SK-N-SH (cell line): ENCODE data around the gene CXorf65. TPM values are rescaled to one million over a fixed set of nuclear protein-coding genes. Genes with fewer than 3 reads are reported as not detected.

Experiments used
- CTCF ChIA-PET: fragments of 300-600, 350-600 bp; formaldehyde crosslinking; extraction: SDS; loops from one replicate; lab custom pipeline; 2021; lab: Yijun Ruan, JAX
- POLR2A ChIA-PET: fragments of 350-600 bp; sonication (Branson Sonifier 250); formaldehyde crosslinking; extraction: SDS; loops from one replicate; lab custom pipeline; 2020; ENCODE audit warnings: antibody characterized with exemption, inconsistent platforms; lab: Yijun Ruan, JAX
- DNase-seq: peaks from one replicate; pipeline ENCODE4 v3.0.0; 2012
- H2AFZ ChIP-seq: fragments of 200-600 bp; sonication (generic); 2 replicates; pipeline ENCODE4 v1.8.1; 2016; ENCODE audit warnings: antibody characterized with exemption, mild to moderate bottlenecking, low read depth
- H3F3A ChIP-seq: fragments of 200-600 bp; sonication (generic); replicated peaks from 2 replicates; pipeline ENCODE3; 2016; ENCODE audit warnings: antibody characterized with exemption, mild to moderate bottlenecking; ENCODE audit not compliant: insufficient read depth
- H3K27ac ChIP-seq, 2 experiments: fragments of 200-500 bp in 1 of 2; fragments of 200-600 bp in 1 of 2; sonication (Bioruptor generic) in 1 of 2; sonication (generic), shearing (Covaris generic) in 1 of 2; 2 replicates each; pipeline versions ENCODE4 v1.5.1 to v1.6.1; 2014 to 2016; ENCODE audit warnings: low read depth in 2 of 2, inconsistent platforms in 1 of 2, low read length in 1 of 2, mild to moderate bottlenecking in 1 of 2, mixed read lengths in 1 of 2
- H3K27me3 ChIP-seq: fragments of 200-600 bp; sonication (generic), shearing (Covaris generic); 2 replicates; pipeline ENCODE4 v1.6.1; 2016; ENCODE audit warnings: mixed run types; ENCODE audit not compliant: insufficient read depth
- H3K36me3 ChIP-seq, 2 experiments: fragments of 200-500 bp in 1 of 2; fragments of 200-600 bp in 1 of 2; sonication (Bioruptor generic) in 1 of 2; sonication (generic) in 1 of 2; replicated peaks in 1 of 2; 2 replicates each; pipeline versions ENCODE3 to v1.5.1; 2014 to 2016; ENCODE audit warnings: low read length in 1 of 2, mild to moderate bottlenecking in 1 of 2; ENCODE audit not compliant: insufficient read depth in 2 of 2, control insufficient read depth in 1 of 2
- H3K4me1 ChIP-seq, 2 experiments: fragments of 200-500 bp in 1 of 2; fragments of 200-600 bp in 1 of 2; sonication (Bioruptor generic) in 1 of 2; sonication (generic), shearing (Covaris generic) in 1 of 2; 2 replicates each; pipeline versions ENCODE4 v1.5.1 to v1.6.1; 2014 to 2016; ENCODE audit warnings: low read depth in 1 of 2, low read length in 1 of 2, mixed run types in 1 of 2; ENCODE audit not compliant: insufficient read depth in 2 of 2, control insufficient read depth in 1 of 2
- H3K4me2 ChIP-seq: fragments of 200-600 bp; sonication (generic), shearing (Covaris generic); 2 replicates; pipeline ENCODE4 v1.6.1; 2017; ENCODE audit warnings: mixed run types
- H3K4me3 ChIP-seq, 2 experiments: fragments of 200-500 bp in 1 of 2; fragments of 200-600 bp in 1 of 2; sonication (Bioruptor generic) in 1 of 2; sonication (generic), shearing (Covaris generic) in 1 of 2; 2 replicates each; pipeline versions ENCODE4 v1.5.1 to v1.8.1; 2014 to 2016; ENCODE audit warnings: low read depth in 2 of 2, inconsistent platforms in 1 of 2, low read length in 1 of 2, mild to moderate bottlenecking in 1 of 2, mixed read lengths in 1 of 2, moderate library complexity in 1 of 2
- H3K79me2 ChIP-seq: fragments of 200-600 bp; sonication (generic); 2 replicates; pipeline ENCODE4 v1.8.1; 2017; ENCODE audit warnings: mild to moderate bottlenecking; ENCODE audit not compliant: insufficient read depth
- H3K9ac ChIP-seq: fragments of 200-600 bp; sonication (generic); 2 replicates; pipeline ENCODE4 v1.6.1; 2017; ENCODE audit warnings: mixed run types
- H3K9me2 ChIP-seq: fragments of 200-600 bp; sonication (generic); 2 replicates; pipeline ENCODE4 v1.6.1; 2017; ENCODE audit warnings: mixed run types
- H3K9me3 ChIP-seq: fragments of 200-600 bp; sonication (generic); 2 replicates; pipeline ENCODE4 v1.6.1; 2017; ENCODE audit warnings: mixed run types, mild to moderate bottlenecking, moderate library complexity
- H4K20me1 ChIP-seq: fragments of 200-600 bp; sonication (generic); 2 replicates; pipeline ENCODE4 v1.6.1; 2017; ENCODE audit warnings: mild to moderate bottlenecking, mixed run types; ENCODE audit not compliant: insufficient read depth
- CHD2 ChIP-seq: fragments of 150-350 bp; IDR thresholded peaks from 2 replicates; pipeline ENCODE4 v1.6.1; 2018; ENCODE audit warnings: low read length; ENCODE audit not compliant: partially characterized antibody
- EP300 ChIP-seq, 2 experiments: IDR thresholded peaks; 2 replicates each; pipeline versions ENCODE4 v1.4.0 to v1.6.1; 2012; ENCODE audit warnings: borderline replicate concordance in 1 of 2, low read depth in 1 of 2, low read length in 1 of 2
- EZH2phosphoT487 ChIP-seq: fragments of 200-600 bp; sonication (generic); IDR thresholded peaks from 2 replicates; pipeline ENCODE4 v1.6.1; 2017; ENCODE audit warnings: low read depth, mixed run types, mild to moderate bottlenecking, antibody characterized with exemption, moderate library complexity, borderline replicate concordance
- FOSL2 ChIP-seq: IDR thresholded peaks from 2 replicates; pipeline ENCODE4 v1.4.0; 2012; ENCODE audit warnings: low read depth, mild to moderate bottlenecking, moderate library complexity, borderline replicate concordance
- FOXJ3 ChIP-seq: sonication (generic); formaldehyde crosslinking; IDR thresholded peaks from 2 replicates; pipeline ENCODE4 v1.5.1; 2020; ENCODE audit warnings: mild to moderate bottlenecking, missing genetic modification reagents
- FOXM1 ChIP-seq: IDR thresholded peaks from 2 replicates; pipeline ENCODE4 v1.4.0; 2012; ENCODE audit warnings: low read depth, mild to moderate bottlenecking
- MAX ChIP-seq: IDR thresholded peaks from 2 replicates; pipeline ENCODE4 v1.4.0; 2012; ENCODE audit warnings: low read depth
- MEF2A ChIP-seq: IDR thresholded peaks from 2 replicates; pipeline ENCODE4 v1.4.0; 2012; ENCODE audit warnings: low read depth, borderline replicate concordance
- MXI1 ChIP-seq: IDR thresholded peaks from 2 replicates; pipeline ENCODE4 v1.6.1; 2012; ENCODE audit warnings: mild to moderate bottlenecking, low read depth, low read length, improper control_type of control experiment
- NRF1 ChIP-seq: IDR thresholded peaks from 2 replicates; pipeline ENCODE4 v1.6.1; 2012; ENCODE audit warnings: low read depth, mild to moderate bottlenecking, low read length
- PBX3 ChIP-seq: IDR thresholded peaks from 2 replicates; pipeline ENCODE4; 2012
- RAD21 ChIP-seq: IDR thresholded peaks from 2 replicates; pipeline ENCODE4 v1.6.1; 2012; ENCODE audit warnings: mild to moderate bottlenecking, low read length
- RFX5 ChIP-seq: IDR thresholded peaks from 2 replicates; pipeline ENCODE4 v1.6.1; 2012; ENCODE audit warnings: mild to moderate bottlenecking, improper control_type of control experiment, low read length
- TAF1 ChIP-seq: IDR thresholded peaks from 2 replicates; pipeline ENCODE4 v1.6.1; 2012; ENCODE audit warnings: low read depth, mild to moderate bottlenecking, low read length, moderate library complexity, borderline replicate concordance
- TEAD4 ChIP-seq: IDR thresholded peaks from 2 replicates; pipeline ENCODE4 v1.4.0; 2012; ENCODE audit warnings: mild to moderate bottlenecking, borderline replicate concordance; ENCODE audit not compliant: insufficient read depth
- USF1 ChIP-seq: IDR thresholded peaks from 2 replicates; pipeline ENCODE4 v1.4.0; 2012; ENCODE audit warnings: low read depth, borderline replicate concordance
- YY1 ChIP-seq: IDR thresholded peaks from 2 replicates; pipeline ENCODE4 v1.4.0; 2012; ENCODE audit warnings: low read depth, mild to moderate bottlenecking
- WGBS: methylation state at CpG from one replicate; pipeline ENCODE4 v1.1.6; 2017; ENCODE audit warnings: low lambda C conversion rate; 5-methylcytosine and 5-hydroxymethylcytosine counted together
- polyA plus RNA-seq, 3 experiments: library from polyadenylated mRNA; depleted of rRNA; stranded (reverse); fragments of >200 nt; gene quantifications; 2 replicates each; pipeline ENCODE4 v1.2.3, GENCODE V29; 2012
- TF ChIP-seq, protein P1 (sequence below): IDR thresholded peaks from 2 replicates; pipeline ENCODE4 v1.4.0; 2012; ENCODE audit warnings: low read depth, borderline replicate concordance
- TF ChIP-seq, protein P2 (sequence below): fragments of 200-600 bp; sonication (generic); IDR thresholded peaks from 2 replicates; pipeline ENCODE4 v1.6.1; 2017; ENCODE audit warnings: antibody characterized with exemption, mild to moderate bottlenecking, moderate library complexity

The CXorf65 gene
- polyA plus RNA-seq, 1 of the 3 experiments (the other 2 are of a cell fraction), result not detected

DNA sequence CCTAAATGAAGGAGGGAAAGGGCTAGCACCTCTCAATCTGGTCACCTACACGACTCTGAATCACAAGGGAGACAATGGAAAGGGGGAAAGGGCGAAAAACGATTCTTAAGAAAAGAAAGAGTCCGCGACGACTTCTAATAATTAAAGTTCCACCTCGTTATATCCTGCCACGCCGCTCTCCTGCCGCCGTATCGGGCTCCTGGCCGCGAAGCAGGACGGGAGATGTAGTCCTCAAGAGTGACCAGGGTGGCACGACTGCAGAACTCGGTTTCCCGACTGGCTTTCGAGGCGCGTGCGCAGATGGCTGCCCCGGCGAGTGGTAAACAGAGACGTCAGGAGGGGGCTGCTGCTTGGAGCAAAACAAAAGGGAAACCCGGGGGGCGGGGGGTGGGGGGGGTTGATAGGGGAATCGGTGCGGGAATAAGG, 11.0 kb downstream of the CXorf65 start, which contains the start of gene FOXO4 (continued):
- TF ChIP-seq YY1 (no peak), NRF1 (peak; percentile 73)

DNA sequence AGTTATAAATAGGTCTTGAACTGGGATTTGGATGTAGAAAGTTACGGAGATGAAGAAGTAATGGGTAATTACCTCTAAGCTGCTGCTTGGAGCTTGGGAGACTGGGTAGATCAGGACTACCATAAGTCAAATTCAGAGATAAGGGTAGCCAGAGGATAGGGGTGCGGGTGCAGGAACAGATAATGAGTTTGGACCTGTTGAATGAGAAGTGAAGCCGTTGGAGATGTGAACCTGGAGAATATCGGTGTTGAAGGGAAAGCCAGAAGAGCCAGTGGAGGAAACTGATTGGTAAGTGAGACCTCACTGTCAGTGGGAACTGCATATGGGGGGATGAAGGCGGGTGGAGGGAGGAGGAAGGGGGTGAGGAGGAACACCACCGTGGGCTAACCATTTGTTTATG, 11.5 kb downstream of the CXorf65 start:
- POLR2A ChIA-PET, result no interaction called here
- Histone ChIP-seq H3K4me2 (peak overlapping the region; percentile 94), H2AFZ (peak overlapping the region; percentile 98), H3F3A (no peaks in the 10 kb centered on the region), H4K20me1 (no peaks in the 10 kb centered on the region), H3K27me3 (peaks cover 5% of the 10 kb centered on the region; the same call in 1 of the 2 replicates), H3K9me3 (no peaks in the 10 kb centered on the region), H3K27ac (peak overlapping the region in 1 of 2 experiments; percentile 17; a peak in 1 of 4 replicates), H3K9me2 (no peaks in the 10 kb centered on the region), H3K4me1 (peaks cover 0 to 16% of the 10 kb centered on the region in 2 experiments; a peak in 1 of 4 replicates), H3K4me3 (peak overlapping the region; percentile 69 to 77), H3K9ac (peak overlapping the region; percentile 53; the same call in 1 of the 2 replicates), H3K79me2 (no peaks in the 10 kb centered on the region), H3K36me3 (no peaks in the 10 kb centered on the region)
- CTCF ChIA-PET, result no interaction called here
- WGBS, result 20% methylated on average over 6 of the region's 6 CpGs
- DNase-seq, result no peak
- TF ChIP-seq, protein P1, sequence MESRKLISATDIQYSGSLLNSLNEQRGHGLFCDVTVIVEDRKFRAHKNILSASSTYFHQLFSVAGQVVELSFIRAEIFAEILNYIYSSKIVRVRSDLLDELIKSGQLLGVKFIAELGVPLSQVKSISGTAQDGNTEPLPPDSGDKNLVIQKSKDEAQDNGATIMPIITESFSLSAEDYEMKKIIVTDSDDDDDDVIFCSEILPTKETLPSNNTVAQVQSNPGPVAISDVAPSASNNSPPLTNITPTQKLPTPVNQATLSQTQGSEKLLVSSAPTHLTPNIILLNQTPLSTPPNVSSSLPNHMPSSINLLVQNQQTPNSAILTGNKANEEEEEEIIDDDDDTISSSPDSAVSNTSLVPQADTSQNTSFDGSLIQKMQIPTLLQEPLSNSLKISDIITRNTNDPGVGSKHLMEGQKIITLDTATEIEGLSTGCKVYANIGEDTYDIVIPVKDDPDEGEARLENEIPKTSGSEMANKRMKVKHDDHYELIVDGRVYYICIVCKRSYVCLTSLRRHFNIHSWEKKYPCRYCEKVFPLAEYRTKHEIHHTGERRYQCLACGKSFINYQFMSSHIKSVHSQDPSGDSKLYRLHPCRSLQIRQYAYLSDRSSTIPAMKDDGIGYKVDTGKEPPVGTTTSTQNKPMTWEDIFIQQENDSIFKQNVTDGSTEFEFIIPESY, result no peak
- no peak for TF ChIP-seq EP300 (IDR thresholded peaks at IDR 0.05; ENCODE audit: borderline replicate concordance in 1 of 2, low read depth in 1 of 2, low read length in 1 of 2)
- TF ChIP-seq, protein P2, sequence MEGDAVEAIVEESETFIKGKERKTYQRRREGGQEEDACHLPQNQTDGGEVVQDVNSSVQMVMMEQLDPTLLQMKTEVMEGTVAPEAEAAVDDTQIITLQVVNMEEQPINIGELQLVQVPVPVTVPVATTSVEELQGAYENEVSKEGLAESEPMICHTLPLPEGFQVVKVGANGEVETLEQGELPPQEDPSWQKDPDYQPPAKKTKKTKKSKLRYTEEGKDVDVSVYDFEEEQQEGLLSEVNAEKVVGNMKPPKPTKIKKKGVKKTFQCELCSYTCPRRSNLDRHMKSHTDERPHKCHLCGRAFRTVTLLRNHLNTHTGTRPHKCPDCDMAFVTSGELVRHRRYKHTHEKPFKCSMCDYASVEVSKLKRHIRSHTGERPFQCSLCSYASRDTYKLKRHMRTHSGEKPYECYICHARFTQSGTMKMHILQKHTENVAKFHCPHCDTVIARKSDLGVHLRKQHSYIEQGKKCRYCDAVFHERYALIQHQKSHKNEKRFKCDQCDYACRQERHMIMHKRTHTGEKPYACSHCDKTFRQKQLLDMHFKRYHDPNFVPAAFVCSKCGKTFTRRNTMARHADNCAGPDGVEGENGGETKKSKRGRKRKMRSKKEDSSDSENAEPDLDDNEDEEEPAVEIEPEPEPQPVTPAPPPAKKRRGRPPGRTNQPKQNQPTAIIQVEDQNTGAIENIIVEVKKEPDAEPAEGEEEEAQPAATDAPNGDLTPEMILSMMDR, result no peak
- TF ChIP-seq TAF1, result no peak
- TF ChIP-seq RAD21, result no peak
- TF ChIP-seq MEF2A, result no peak
- no peak for TF ChIP-seq CHD2
- TF ChIP-seq EZH2phosphoT487, result no peak
- TF ChIP-seq FOXM1, result no peak
- TF ChIP-seq USF1, result no peak
- no peak for TF ChIP-seq FOSL2
- TF ChIP-seq RFX5, result no peak
- no peak for TF ChIP-seq MXI1
- no peak for TF ChIP-seq YY1
- TF ChIP-seq TEAD4, result no peak
- TF ChIP-seq PBX3, result no peak
- TF ChIP-seq FOXJ3 (CRISPR knock-in tag), result no peak
- TF ChIP-seq MAX, result no peak
